BE2C (cell line): ENCODE data around the gene CEACAM8.

ENCODE experiments used
- DNase-seq: peaks from one replicate; pipeline ENCODE4 v3.0.0-alpha.2; 2020
- H3K27me3 ChIP-seq: fragments of 250-450 bp; sonication (Bioruptor Pico); 2 replicates; pipeline ENCODE4 v1.5.1; 2020; ENCODE audit warnings: mild to moderate bottlenecking
- H3K36me3 ChIP-seq: fragments of 250-450 bp; sonication (Bioruptor Pico); 2 replicates; pipeline ENCODE4 v1.5.1; 2020; ENCODE audit warnings: mild to moderate bottlenecking
- H3K4me1 ChIP-seq: fragments of 250-450 bp; sonication (Bioruptor Pico); 2 replicates; pipeline ENCODE4 v1.5.1; 2020
- H3K4me3 ChIP-seq: 2 replicates; pipeline ENCODE4 v1.5.1; 2011; ENCODE audit warnings: low read depth, low read length
- H3K9me3 ChIP-seq: fragments of 250-450 bp; sonication (Bioruptor Pico); 2 replicates; pipeline ENCODE4 v1.5.1; 2020
- TF ChIP-seq, protein P1 (sequence below): IDR thresholded peaks from 2 replicates; pipeline ENCODE4 v1.5.1; 2012; ENCODE audit warnings: mild to moderate bottlenecking, low read depth, low read length

The CEACAM8 gene

GRCh38 chr19:42584466-42584865, 10.3 kb downstream of the CEACAM8 start:
- Histone ChIP-seq H3K4me1 (no peaks in the 10 kb centered on the region), H3K27me3 (no peaks in the 10 kb centered on the region; the same call in none of the 2 replicates), H3K36me3 (no peaks in the 10 kb centered on the region), H3K9me3 (no peaks in the 10 kb centered on the region), H3K4me3 (no peak overlapping the region)
- no peak for DNase-seq
- TF ChIP-seq, protein P1, sequence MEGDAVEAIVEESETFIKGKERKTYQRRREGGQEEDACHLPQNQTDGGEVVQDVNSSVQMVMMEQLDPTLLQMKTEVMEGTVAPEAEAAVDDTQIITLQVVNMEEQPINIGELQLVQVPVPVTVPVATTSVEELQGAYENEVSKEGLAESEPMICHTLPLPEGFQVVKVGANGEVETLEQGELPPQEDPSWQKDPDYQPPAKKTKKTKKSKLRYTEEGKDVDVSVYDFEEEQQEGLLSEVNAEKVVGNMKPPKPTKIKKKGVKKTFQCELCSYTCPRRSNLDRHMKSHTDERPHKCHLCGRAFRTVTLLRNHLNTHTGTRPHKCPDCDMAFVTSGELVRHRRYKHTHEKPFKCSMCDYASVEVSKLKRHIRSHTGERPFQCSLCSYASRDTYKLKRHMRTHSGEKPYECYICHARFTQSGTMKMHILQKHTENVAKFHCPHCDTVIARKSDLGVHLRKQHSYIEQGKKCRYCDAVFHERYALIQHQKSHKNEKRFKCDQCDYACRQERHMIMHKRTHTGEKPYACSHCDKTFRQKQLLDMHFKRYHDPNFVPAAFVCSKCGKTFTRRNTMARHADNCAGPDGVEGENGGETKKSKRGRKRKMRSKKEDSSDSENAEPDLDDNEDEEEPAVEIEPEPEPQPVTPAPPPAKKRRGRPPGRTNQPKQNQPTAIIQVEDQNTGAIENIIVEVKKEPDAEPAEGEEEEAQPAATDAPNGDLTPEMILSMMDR, result no peak

- H3K4me3 ChIP-seq, result no peak overlapping the region
- H3K27me3 ChIP-seq, result no peaks in the 10 kb centered on the region; the same call in 1 of the 2 replicates
- H3K4me1 ChIP-seq, result no peaks in the 10 kb centered on the region
- TF ChIP-seq, protein P1, result no peak
- no peak for DNase-seq
- no peaks in the 10 kb centered on the region for H3K9me3 ChIP-seq
- H3K36me3 ChIP-seq, result no peaks in the 10 kb centered on the region
These were observed 17.7 kb downstream of the CEACAM8 start for GRCh38 chr19:42577016-42577415.

DNA sequence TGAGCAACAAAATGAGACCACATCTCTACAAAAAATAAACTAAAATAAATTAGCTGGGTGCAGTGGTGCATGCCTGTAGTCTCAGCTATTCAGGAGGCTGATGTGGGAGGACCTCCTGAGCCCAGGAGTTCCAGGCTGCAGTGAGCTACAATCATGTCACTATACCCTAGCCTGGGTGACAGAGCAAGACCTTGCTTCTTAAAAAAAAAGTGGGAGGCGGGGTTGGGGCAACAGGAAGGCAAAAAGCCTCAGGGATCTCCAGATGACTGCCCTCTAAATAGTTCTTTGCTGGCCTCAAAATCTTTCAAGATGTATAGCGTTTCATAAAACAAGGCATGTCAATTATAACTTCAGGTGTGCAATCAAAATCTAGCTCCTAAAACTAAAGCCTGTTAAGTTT, 18.5 kb downstream of the CEACAM8 start:
- Histone ChIP-seq H3K4me1 (no peaks in the 10 kb centered on the region), H3K9me3 (no peaks in the 10 kb centered on the region), H3K36me3 (no peaks in the 10 kb centered on the region), H3K27me3 (no peaks in the 10 kb centered on the region; the same call in 1 of the 2 replicates), H3K4me3 (no peak overlapping the region)
- no peak for DNase-seq
- TF ChIP-seq, protein P1, result no peak

- no peaks in the 10 kb centered on the region for H3K36me3 ChIP-seq
- H3K27me3 ChIP-seq, result peaks cover 8% of the 10 kb centered on the region
- TF ChIP-seq, protein P1, result no peak
- H3K4me1 ChIP-seq, result no peaks in the 10 kb centered on the region
- no peak overlapping the region for H3K4me3 ChIP-seq
- H3K9me3 ChIP-seq, result no peaks in the 10 kb centered on the region
- no peak for DNase-seq
These were observed 21.1 kb downstream of the CEACAM8 start for GRCh38 chr19:42573642-42574041.

GRCh38 chr19:42571116-42571515, 23.6 kb downstream of the CEACAM8 start:
- Histone ChIP-seq H3K4me3 (no peak overlapping the region), H3K9me3 (no peaks in the 10 kb centered on the region), H3K27me3 (peaks cover 20% of the 10 kb centered on the region), H3K4me1 (no peaks in the 10 kb centered on the region), H3K36me3 (no peaks in the 10 kb centered on the region)
- TF ChIP-seq, protein P1, result no peak
- no peak for DNase-seq

DNA sequence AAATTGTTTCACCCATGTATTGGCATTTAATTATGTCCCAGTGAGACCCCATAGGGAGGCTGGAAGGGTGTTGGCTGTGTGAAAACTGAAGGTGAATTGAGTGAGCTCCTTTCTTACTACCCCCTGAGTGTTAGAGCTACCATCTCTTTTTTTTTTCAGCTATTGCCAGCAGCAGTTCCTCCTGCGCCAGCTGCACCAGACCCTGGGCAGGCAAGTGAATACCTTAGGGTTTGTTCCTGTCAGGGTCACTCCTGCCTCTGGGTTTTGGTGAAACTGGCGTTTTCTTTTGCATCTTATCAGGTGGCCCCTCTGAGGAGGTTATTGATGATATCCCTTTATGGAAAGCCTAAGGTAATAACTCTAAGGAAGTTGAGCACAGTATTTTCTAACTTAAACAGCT, 25.5 kb downstream of the CEACAM8 start:
- H3K4me1 ChIP-seq, result no peaks in the 10 kb centered on the region
- DNase-seq, result no peak
- H3K27me3 ChIP-seq, result peaks cover 20% of the 10 kb centered on the region
- no peak overlapping the region for H3K4me3 ChIP-seq
- TF ChIP-seq, protein P1, result no peak
- no peaks in the 10 kb centered on the region for H3K9me3 ChIP-seq
- no peaks in the 10 kb centered on the region for H3K36me3 ChIP-seq
